Erythroblast (primary cell): ENCODE results near the gene DOCK1.

Experiments used
- GATA1 ChIP-seq: IDR thresholded peaks from 2 replicates; pipeline ENCODE4 v1.6.1; 2011; ENCODE audit warnings: low read depth, mild to moderate bottlenecking, control low read depth, low read length, moderate library complexity
- POLR2A ChIP-seq: IDR thresholded peaks from 2 replicates; pipeline ENCODE4 v1.6.1; 2011; ENCODE audit warnings: mild to moderate bottlenecking, low read length

DNA sequence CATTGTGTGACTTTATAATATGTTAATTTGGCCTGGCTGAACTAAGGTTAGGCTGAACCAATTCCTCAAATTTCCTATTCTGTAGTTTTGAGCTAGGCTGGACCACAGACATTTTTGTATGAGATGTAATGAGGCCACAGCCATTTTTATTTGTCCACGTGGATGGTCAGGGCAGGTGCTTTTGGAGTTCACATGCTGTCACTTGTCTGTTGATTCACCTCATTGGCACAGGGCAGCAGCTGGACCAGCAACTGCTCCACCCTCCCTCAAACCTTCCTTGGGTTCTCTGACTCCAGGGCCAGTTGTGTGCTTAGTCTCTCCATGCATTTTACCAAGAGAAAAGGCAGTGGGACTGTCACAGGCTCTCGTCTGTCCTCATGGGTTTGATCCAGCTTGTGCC lies 567.7 kb downstream of the DOCK1 start:
- no peak for TF ChIP-seq POLR2A
- TF ChIP-seq GATA1: no peak
